Activated gamma-delta T cell treated with anti-CD3 and anti-CD28 coated beads, Interleukin-2, amount 50 U/mL, for 16 hours (primary cell): ENCODE data around the gene DMTF1.
A peak's percentile ranks its signal among the peaks of the same experiment; 100 is the strongest.
"Not testable (repeated sequence)": the region's sequence is repeated elsewhere in the genome, so short reads cannot be mapped to it uniquely, and the experiment has no call there.

Experiments used
- DNase-seq: peaks from one replicate; pipeline ENCODE4 v3.0.0-alpha.2; 2020; ENCODE audit warnings: low read depth

The DMTF1 gene, protein sequence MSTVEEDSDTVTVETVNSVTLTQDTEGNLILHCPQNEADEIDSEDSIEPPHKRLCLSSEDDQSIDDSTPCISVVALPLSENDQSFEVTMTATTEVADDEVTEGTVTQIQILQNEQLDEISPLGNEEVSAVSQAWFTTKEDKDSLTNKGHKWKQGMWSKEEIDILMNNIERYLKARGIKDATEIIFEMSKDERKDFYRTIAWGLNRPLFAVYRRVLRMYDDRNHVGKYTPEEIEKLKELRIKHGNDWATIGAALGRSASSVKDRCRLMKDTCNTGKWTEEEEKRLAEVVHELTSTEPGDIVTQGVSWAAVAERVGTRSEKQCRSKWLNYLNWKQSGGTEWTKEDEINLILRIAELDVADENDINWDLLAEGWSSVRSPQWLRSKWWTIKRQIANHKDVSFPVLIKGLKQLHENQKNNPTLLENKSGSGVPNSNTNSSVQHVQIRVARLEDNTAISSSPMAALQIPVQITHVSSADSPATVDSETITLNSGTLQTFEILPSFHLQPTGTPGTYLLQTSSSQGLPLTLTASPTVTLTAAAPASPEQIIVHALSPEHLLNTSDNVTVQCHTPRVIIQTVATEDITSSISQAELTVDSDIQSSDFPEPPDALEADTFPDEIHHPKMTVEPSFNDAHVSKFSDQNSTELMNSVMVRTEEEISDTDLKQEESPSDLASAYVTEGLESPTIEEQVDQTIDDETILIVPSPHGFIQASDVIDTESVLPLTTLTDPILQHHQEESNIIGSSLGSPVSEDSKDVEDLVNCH

DNA sequence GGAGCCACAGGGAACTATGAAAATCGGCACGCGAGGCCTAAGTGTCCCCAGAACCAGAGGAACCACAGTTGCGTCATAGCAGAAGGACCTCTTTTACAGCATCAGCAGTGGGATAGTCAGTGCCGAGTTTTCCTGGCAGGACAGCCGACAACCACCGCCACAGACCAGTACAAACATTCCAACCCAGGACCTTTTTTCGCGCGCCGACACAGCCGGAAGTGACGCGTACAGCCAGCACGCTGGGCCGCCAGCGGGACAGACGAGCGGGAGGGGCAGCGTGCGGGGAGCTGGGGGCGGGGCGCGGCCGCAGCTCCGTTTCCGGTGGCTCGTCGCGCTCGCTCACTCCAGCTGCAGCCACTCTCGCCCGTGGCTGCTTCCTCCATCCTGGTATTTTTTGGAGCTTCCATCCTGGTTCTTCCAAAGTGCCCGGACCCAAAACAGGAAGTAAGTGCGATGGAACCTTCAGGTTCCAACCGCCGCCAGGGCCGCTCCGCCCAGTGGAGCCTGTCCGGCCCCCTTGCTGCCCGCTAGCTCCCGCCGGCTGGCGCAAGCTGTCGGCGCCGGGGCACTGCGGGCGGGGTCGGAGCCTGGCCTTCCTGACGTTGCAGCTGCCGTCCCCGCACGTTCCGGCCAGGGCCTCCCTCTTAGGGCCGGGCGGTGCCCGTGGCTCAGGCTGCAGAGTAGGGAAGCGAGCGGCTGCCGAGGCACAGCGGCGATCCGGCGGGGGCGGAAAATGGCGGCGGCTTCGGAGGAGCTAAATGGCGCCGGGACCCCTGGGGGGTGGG, at the start of gene DMTF1:
Gene DMTF1, plus strand, starts transcription at position 342 of the 785 bp plus-strand sequence. CDS start 12,489 bp downstream, outside the sequence.
- peak; percentile 77 for DNase-seq

DNA sequence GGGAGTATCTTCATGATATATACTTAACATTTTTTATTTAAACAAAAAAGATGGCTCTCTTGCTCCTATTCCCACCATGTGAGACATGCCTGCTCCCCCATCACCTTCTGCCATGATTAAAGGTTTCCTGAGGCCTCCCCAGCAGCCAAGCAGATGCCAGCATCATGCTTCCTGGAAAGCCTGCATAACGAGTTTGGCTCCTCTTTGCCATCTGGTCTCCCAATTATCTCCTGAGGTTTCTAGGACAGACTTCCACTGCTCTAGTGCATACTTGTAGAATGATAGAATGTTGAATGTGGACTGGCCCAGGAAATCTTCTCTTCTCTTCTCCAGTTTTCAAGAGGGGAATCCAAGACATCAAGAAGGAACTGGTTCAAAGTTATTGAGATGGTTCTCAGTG, 46.9 kb upstream of the DMTF1 start:
- no peak for DNase-seq

DNA sequence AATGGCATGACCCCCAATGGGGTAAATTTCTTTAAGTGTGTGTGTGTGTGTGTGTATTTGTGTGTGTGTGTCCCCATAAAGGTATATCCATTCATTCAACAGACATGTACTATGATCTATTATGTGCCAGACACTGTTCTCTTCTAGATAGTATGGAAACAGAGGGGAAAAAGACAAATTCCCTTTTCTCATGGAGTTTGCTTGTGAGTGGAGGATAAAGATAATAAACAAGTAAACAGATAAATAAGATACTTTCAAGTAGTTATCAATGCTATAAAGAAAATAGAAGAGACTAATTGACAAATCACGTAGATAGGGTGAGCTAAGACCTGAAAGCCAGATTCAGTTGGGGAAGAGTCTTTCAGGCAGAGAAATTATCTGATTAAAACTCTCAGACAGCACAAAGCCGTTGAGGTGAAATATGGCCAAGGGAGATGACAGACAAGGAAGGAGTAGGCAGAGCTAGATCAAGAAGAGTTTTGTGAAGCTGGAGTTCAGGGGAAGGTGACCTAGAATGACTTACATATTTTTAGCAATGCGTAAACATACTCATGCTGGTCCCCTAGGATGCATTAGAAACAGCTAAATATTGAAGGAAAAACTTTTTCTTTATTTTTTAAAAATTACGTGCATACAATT, 45.2 kb upstream of the DMTF1 start:
- no peak for DNase-seq

DNA sequence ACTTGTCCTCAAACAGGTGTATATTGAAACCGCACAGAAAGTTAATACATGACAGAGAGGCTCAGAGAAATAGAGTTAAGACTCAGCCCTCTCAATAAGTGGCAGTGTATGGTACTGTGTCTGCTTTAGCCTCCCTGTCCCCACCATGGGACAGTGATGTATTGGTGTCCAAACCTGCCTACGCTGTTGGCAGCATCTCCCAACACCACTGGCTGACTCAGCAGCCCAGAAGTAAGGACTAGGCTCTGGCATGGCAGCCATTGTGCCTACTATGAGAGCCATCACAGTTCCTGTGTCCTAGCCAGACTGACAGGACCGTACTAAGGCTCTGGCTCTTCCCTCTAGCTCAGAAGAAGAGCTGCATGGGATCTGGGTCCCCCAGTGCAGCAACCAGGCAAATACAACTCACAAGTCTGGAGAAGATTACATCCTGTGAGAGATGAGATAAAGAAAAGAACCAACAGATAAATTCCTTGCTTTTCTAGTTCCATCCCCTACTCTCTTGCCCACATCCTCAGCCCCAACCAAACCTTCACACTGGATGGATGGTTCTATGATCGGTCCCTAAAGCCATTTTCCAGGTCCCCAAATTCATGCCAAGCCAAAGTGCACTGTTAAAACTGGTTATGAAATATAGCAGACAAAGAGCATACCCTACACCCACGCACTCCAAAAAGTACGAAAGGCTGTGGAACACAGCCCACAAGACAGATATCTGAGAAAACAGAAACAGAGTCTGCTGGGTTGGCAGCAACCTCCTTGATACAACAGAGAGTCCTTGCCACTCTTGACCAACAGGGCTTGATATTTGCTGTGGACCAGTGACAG, 44.1 kb upstream of the DMTF1 start:
- DNase-seq, result no peak

DNA sequence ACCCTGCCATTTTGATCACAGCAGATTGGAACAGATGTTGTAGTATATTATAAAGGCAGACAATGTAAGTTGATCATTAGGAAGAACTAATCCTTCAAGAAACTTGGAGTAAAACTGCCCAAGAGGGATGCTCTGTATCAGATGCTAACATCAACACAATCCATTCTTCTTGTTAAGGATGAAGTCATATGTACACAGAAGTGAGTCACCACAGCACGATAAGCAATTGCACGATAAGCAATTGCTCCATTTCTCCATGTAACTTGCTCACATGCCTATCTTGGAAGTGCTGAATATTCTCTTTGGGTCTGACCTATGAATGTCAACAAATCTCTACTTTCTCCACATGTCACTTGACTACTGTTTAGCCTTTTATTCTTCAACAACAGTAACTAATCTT, 41.5 kb upstream of the DMTF1 start:
- no peak for DNase-seq

DNA sequence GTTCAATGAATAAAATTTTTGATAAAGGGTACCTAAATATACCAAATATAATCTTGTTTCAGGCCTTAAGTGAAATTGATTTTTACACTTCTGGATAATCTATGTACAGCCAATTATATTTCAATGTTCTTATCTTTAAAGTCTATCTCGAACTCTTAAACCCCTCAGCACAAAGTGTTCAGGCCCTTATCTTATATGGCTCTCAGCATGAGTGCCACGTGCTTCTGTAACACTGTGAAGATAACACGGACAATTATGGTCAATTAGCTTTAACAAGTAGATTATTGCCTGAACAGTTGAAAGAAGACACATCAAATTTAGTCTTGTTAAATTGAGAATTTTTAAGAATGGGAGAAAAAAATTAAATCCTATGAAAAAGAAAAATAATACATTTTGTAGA, 40.4 kb upstream of the DMTF1 start:
- DNase-seq, result no peak

DNA sequence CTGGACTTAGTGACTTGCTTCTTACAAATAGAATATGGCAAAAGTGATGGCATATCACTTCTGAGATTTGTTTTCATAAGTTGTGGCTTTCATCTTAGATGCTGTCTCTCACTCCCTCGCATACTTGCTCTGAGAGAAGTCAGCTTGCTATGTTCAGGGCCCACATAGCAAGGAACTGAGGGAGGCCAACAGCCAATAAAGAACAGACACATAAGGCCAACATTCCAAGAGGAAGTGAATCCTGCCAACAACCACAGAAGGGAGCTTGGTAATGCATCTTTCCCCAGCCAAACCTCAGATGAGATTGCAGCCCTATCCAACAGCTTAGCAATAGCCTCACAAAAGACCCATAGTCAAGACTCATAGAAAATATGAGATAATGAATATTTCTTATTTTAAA, 39.2 kb upstream of the DMTF1 start:
- no peak for DNase-seq

DNA sequence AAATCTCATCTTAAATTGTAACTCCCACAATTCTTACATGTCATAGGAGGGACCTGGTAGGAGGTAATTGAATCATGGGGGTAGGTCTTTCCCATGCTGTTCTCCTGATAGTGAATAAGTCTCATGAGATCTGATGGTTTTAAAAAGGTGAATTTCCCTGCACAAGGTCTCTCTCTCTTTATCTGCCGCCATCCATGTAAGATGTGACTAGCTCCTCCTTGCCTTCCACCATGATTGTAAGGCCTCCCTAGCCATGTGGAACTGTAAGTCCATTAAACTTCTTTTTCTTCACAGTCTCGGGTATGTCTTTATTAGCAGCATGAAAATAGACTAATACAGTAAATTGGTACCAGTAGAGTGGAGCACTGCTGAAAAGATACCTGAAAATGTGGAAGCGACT, 38.3 kb upstream of the DMTF1 start:
- DNase-seq, result not testable (repeated sequence)

DNA sequence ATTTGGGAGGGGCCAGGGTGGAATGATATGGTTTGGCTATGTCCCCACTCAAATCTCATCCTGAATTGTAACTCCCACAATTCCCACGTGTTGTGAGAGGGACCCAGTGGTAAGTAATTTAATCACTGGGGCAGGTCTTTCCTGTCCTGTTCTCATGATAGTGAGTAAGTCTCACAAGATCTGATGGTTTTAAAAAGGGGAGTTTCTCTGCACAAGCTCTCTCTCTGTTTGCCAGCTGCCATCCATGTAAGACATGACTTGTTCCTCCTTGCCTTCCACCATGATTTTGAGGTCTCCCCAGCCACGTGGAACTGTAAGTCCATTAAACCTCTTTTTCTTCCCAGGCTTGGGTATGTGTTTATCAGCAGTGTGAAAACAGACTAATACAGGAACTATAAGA, 36.5 kb upstream of the DMTF1 start:
- DNase-seq, result not testable (repeated sequence)

DNA sequence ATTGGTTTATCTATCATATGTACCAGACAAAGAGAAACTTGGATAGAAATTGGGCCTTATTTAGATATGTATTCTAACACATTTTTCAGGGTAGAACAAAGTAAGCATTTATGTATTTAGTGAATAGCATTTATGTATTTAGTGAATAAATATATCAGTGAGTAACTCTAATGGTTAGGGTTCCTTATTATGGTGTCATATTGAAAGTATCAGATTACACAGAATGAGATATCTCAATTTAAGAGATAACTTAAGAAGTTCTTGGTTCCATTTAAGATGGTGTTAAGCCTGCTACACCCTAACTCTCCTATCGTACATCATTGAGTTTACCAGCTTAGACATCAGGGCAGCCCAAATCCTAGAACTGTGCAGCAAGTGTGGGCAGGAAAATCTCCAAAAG, 35.9 kb upstream of the DMTF1 start:
- no peak for DNase-seq

DNA sequence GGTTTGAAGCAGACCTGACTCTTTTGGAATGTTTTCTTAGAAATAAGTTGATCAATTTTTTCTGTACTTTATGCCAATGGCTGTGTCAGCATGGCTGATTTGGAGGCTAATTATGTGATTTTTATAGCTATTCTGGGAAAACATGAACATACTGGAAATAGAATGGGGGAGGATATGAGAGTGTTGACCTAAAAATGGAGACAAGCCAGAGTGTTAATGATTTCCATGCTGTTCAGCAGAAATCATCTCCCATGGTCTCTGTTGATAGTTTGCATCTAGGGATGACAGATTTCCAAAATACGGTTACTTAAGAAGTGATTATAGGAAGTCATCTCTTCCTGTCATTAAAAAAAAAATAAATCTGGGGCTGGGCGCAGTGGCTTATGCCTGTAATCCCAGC, 32.7 kb upstream of the DMTF1 start:
- no peak for DNase-seq

DNA sequence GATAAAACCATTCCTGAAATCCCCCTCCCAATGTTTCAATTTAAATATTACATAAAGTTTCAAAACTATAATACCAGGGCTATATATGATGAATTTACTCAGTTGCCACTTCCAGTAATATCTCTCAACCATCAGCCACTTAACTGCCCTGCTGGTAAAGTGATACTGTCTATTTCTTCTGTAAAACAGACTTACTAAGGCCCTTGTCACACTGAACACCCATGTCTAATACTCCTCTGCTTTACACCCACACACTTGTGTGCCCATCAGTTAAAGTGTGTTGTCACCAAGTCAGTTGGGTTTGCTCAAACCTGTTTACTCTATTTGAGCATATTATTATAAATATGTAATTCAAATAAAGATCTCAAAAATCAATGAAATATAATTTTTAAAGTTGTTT, 29.1 kb upstream of the DMTF1 start:
- DNase-seq, result no peak

DNA sequence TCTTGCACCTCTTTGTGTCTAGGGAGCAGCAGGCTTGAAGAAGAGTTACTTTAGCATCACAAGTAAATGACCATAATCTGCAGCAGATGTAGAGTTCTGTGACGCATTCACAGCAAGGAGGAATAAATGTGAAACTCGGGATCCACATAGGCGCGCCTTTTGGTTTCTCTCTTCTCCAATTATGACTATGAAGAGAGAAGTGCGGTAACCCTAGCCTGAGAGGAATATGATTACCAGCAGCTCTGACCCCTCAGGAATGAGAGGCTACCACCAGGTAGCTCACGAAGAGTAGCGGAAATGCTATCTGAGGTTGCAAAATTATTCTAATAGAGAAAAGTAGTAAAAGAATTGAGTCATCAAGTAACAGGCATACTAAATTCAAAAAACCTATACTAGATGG, 25.2 kb upstream of the DMTF1 start:
- DNase-seq, result no peak

DNA sequence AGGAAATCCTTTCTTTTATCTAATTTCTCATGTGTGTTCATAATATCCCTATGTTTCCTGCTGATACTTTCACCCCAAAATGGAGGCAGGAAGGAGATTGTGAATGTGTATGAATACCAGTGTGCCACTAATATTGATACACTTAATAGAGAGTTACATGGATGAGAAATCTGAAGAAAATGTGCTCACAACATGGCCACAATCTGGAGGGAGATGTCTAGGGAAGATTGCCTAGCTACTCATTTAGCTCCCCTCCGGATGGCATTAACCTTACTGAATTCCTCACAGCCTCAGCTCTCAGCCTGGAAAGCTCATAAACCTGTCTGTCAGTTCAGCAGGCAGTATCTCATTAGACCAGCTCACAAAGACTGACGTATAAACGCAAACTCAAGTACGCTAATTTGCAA, 23.4 kb upstream of the DMTF1 start:
- DNase-seq, result no peak

DNA sequence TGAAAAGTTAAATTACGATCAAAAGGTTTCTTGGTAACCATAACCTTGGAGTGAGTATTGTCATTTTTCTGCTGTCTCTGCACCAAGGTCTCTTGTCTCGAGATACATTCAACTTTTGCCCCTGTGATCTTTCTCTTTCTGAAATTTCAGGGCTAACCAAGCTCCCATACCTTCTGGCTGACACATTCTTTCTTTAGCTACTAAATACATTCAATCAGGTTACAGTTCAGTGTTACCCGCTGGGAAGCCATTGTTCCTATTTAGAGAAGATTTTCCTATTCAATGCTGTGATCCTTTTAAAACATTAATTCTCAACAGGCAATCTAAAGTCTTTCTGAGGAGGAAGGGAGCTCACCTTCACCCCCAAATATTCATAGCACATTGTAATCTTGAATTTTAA, 22.9 kb upstream of the DMTF1 start:
- no peak for DNase-seq

DNA sequence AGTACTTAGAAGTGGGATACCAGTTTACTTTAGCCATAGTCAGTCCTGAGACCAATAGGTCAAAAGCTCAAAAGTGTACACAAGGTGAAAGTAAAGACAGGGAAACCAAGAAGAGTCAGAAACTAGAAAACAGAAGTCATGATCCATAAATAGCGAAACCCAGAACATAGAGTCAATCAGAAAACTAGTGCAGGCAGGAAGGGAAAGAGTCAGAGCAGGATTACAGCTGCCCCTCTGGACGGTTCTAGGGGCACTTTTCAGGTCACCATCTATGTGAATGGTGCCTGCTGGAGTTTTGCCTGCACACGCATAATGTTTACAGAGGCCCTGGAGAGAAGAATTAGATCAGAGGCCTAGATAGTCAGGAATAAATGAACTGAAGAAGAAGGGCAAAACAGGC, 22.4 kb upstream of the DMTF1 start:
- DNase-seq, result no peak

DNA sequence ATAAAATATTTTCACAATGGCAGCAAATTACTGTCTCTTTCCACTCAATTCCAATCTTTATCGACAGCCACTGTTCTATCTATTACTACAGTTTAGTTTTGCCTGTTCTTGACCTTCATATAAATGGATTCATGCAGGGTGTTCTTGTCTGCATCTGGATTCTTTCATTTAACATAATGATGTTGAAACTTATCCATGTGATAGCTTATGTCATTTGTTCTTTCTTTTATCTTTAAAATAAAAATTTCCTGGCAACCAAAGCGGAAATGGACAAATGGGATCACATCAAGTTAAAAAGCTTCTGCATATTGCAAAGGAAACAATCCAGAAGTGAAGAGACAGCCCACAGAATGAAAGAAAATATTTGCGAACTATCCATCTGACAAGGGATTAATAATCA, 20.5 kb upstream of the DMTF1 start:
- DNase-seq, result no peak

DNA sequence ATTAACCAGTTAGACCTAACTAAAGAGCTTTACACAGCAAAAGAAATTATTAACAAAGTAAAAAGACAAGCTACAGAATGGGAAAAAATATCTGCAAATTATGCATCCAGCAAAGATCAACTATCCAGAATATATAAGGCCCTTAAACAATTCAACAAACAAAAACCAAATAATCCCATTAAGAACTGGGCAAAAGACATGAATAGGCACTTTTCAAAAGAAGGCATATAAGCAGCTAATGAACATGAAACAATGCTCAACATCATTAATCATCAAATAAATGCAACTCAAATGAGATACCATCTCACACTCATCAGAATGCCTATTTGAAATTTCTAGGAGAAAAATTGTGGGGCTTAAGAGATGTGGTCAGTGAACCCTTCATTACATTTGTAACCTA, 15.0 kb upstream of the DMTF1 start:
- no peak for DNase-seq

DNA sequence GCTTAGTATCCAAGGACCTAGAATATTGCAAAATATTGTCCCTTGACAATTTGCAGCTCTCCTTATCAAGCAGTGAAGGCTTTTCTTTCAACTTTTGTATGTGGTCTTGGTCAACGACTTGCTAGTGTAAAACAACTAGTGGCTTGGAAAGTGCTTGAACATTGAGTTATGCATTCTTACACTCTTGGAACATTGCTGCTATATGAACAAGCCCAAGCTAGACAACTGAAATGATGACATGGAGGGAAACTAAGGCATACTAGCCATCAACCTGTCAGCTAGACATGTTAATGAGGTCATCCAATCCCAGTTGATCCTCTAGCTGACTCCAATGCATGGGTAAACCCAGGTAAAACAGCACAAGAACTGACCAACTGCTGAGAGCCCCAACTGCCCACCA, 12.7 kb upstream of the DMTF1 start:
- DNase-seq, result no peak

DNA sequence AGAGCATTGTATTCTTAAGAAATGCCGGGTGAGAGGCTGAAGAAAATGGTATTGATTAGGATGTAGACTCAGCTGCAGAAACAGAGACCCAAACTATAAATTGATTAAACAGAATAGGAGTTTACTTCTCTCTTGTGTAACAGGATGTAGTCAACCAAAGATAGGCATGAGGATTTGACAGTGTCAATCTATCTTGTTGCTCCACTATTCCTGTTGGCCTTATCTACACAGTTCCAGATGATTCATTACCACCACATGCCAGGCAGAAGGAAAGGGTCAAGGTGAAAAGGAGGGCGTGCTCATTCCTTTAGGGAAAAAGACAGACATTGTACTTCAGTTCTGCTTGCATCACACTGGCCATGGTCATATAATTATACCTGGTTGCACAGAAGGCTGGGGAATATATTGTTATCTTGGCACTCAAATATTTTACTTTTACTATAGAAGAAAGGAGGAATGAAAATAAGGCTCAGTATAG, 11.9 kb upstream of the DMTF1 start:
- DNase-seq, result no peak

DNA sequence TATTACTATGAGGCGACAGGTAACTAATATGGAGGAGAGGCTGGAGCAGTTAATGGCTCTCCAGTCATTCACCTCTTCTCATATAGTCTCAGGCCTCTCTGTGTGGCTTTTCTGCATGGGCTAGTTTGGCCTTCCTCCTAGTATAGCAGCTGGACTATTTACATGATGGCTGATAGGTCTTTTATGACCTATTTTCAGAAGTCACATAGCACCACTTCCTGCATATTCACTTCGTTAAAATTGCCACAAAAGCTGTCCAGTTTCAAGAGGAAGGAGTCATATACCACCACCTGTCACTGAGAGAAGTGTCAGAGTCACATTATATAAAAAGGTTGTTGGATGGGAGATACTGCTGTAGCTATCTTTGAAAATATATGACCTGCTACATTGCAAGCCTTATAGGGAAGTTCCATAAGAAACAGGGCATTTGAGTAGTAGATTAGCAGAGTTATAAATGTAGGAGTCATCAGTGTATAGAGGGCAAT, 8.0 kb upstream of the DMTF1 start:
- DNase-seq, result no peak
